BJ (cell line): ENCODE data around the gene NCDN. TPM values are rescaled to one million over a fixed set of nuclear protein-coding genes. Genes with fewer than 3 reads are reported as not detected.

Experiments used
- CTCF ChIA-PET: fragments of 350-600 bp; formaldehyde crosslinking; extraction: SDS; loops from one replicate; lab custom pipeline; 2021; ENCODE audit warnings: antibody characterized with exemption, inconsistent platforms; lab: Yijun Ruan, JAX
- POLR2A ChIA-PET: fragments of 300-600 bp; sonication (Branson Sonifier 250); formaldehyde crosslinking; extraction: SDS; loops from one replicate; lab custom pipeline; 2021; ENCODE audit warnings: antibody characterized with exemption; lab: Charles Lee
- DNase-seq: peaks from one replicate; pipeline ENCODE4 v3.0.0-alpha.2; 2011; ENCODE audit warnings: low read depth
- H3K27me3 ChIP-seq: 2 replicates; pipeline ENCODE4 v1.6.0; 2011; ENCODE audit warnings: low read length; ENCODE audit not compliant: control insufficient read depth, insufficient read depth
- H3K36me3 ChIP-seq: 2 replicates; pipeline ENCODE4 v1.5.1; 2011; ENCODE audit warnings: low read length; ENCODE audit not compliant: control insufficient read depth, insufficient read depth
- H3K4me3 ChIP-seq: 2 replicates; pipeline ENCODE4 v1.5.1; 2011; ENCODE audit warnings: low read depth, mild to moderate bottlenecking, control low read depth, low read length
- polyA plus RNA-seq: library from polyadenylated mRNA; depleted of rRNA; stranded (reverse); fragments of >200 nt; gene quantifications from 2 replicates; pipeline ENCODE4 v1.2.3, GENCODE V29; 2011
- TF ChIP-seq, protein P1 (sequence below): IDR thresholded peaks from 2 replicates; pipeline ENCODE4 v1.5.1; 2011; ENCODE audit warnings: low read depth, mild to moderate bottlenecking, control low read depth, inconsistent platforms, low read length, moderate library complexity; ENCODE audit not compliant: insufficient read depth

NCDN gene
- polyA plus RNA-seq, 1 experiment: 25.8 TPM

DNA sequence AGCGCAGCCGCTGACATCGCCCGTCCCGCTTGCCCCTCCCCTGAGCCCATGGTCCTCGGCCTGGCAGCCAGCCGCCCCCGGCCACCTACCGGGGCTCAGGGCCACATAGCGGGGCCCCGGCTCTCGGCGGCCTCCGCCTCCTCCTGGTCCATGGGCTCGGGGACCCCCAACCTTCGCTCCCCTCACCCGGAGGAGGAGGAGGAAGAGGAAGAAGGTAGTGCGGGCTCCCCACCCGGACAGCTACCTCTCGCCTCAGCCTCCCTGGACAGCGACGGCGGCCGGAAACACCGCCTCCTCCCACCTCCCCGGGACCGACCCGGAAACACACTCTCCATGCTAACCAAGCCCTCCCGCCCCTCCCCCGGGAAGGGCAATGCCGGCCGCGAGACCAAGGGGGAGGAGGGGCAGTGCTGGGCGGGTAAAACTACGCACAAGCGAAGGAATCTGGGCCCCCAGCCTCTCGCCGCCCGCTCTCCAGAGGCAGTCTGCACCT, 435 bp upstream of the NCDN start, which contains the start of gene KIAA0319L:
Gene KIAA0319L, minus strand, starts transcription at position 286 of the 493 bp plus-strand sequence. CDS start 2,912 bp downstream, outside the sequence.
- peaks cover 5% of the 10 kb centered on the region for H3K36me3 ChIP-seq
- peak within 1 kb of the TSS; percentile 92 for H3K4me3 ChIP-seq
- H3K27me3 ChIP-seq: no peaks in the 10 kb centered on the region
- ChIA-PET POLR2A (interaction anchor here (0.7 kb wide), 1 partner anchor 410 kb away, joined by 3 read pairs; no protein-coding TSS in a partner anchor), CTCF (interaction anchor here (0.7 to 4.6 kb wide), 8 partner anchors 10 to 704 kb away, joined by 3 to 60 read pairs (median 5); no protein-coding TSS in a partner anchor)
- no peak for DNase-seq
- TF ChIP-seq, protein P1, sequence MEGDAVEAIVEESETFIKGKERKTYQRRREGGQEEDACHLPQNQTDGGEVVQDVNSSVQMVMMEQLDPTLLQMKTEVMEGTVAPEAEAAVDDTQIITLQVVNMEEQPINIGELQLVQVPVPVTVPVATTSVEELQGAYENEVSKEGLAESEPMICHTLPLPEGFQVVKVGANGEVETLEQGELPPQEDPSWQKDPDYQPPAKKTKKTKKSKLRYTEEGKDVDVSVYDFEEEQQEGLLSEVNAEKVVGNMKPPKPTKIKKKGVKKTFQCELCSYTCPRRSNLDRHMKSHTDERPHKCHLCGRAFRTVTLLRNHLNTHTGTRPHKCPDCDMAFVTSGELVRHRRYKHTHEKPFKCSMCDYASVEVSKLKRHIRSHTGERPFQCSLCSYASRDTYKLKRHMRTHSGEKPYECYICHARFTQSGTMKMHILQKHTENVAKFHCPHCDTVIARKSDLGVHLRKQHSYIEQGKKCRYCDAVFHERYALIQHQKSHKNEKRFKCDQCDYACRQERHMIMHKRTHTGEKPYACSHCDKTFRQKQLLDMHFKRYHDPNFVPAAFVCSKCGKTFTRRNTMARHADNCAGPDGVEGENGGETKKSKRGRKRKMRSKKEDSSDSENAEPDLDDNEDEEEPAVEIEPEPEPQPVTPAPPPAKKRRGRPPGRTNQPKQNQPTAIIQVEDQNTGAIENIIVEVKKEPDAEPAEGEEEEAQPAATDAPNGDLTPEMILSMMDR: peak; percentile 3; the same call in 1 of the 2 replicates

DNA sequence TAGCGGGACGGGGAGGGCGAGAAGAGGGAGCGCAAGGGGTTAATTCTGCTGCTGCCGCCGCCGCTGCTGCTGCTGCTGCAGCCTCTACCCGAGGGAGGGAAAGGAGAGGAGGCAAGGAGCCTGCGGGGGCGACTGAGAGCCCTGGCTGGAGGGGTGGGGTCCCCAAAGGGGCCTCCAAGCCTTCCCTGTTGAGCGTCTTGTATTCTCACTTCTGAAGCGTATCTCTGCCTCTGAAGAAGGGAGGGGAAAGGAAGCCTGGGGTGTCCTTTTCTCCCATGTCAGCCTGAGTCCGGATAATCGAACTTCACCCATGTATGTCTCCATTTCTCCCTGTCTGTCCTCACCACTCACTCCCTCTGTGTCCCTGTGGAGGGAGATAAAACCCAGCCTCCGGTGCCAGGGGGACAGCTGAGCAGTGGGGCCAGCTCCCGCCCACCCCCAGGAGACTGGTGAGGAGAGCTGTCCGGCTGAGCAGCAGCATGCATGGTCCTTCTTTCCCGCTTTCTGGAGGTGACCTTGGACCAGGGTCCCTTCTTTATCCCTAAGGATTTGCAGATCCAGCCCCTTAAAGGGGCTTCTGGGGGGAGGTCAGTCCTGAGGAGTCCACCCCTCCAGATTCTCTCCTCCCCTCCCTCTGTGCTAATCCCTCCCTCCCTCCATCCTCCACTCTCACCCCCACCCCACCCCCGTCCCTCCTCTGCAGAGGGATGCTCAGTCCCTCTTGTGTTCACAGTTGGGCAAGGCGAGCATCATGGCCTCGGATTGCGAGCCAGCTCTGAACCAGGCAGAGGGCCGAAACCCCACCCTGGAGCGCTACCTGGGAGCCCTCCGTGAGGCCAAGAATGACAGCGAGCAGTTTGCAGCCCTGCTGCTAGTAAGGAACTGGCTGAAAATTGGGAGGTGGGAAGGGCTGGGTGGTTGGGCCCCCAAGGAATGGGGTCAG, 1.0 kb downstream of the NCDN start:
- Histone ChIP-seq H3K36me3 (peaks cover 8% of the 10 kb centered on the region), H3K27me3 (no peaks in the 10 kb centered on the region), H3K4me3 (peak overlapping the region; percentile 92)
- ChIA-PET POLR2A (no interaction called here), CTCF (interaction anchor here (0.6 to 4.6 kb wide), 4 partner anchors 14 to 911 kb away, joined by 3 to 60 read pairs (median 4); partner anchors contain the start of gene TFAP2E)
- TF ChIP-seq, protein P1: peak; percentile 31
- no peak for DNase-seq

DNA sequence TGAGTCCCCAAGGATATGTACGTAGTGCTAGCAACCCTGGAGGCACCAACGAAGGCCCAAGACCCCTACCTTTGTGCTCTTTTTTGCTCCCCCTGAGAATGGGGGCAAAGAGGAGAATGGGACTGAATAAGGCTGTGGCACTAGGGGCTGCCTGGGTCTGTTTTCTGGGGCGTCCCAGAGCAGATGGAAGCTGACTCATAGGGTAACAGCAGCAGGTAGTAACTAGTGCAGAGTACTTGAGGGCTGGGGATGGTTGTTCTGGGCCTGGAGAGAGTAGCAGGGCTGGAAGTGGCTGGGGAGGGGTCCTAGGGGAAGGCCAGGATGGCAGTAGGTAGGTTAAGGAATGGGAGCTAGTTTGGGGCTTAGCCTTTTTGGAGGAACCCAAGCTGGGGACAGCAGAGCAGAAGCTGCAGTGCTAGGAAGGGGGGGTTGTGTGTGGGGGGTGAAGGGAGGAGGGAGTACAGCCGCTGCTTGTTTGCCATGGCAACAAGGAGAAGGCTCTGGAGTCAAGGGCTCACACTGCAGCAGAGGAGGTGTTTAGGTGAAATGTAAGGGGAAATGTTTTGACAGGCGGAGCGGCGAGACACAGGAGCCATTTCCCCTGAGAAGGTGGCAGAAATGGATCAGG, 1.8 kb downstream of the NCDN start:
- POLR2A ChIA-PET: no interaction called here
- Histone ChIP-seq H3K4me3 (no peak overlapping the region), H3K36me3 (peaks cover 10% of the 10 kb centered on the region), H3K27me3 (no peaks in the 10 kb centered on the region)
- TF ChIP-seq, protein P1: no peak
- CTCF ChIA-PET: interaction anchor here (0.6 to 4.6 kb wide), 6 partner anchors 9 to 910 kb away, joined by 3 to 60 read pairs (median 4); partner anchors contain the start of gene TFAP2E
- no peak for DNase-seq

DNA sequence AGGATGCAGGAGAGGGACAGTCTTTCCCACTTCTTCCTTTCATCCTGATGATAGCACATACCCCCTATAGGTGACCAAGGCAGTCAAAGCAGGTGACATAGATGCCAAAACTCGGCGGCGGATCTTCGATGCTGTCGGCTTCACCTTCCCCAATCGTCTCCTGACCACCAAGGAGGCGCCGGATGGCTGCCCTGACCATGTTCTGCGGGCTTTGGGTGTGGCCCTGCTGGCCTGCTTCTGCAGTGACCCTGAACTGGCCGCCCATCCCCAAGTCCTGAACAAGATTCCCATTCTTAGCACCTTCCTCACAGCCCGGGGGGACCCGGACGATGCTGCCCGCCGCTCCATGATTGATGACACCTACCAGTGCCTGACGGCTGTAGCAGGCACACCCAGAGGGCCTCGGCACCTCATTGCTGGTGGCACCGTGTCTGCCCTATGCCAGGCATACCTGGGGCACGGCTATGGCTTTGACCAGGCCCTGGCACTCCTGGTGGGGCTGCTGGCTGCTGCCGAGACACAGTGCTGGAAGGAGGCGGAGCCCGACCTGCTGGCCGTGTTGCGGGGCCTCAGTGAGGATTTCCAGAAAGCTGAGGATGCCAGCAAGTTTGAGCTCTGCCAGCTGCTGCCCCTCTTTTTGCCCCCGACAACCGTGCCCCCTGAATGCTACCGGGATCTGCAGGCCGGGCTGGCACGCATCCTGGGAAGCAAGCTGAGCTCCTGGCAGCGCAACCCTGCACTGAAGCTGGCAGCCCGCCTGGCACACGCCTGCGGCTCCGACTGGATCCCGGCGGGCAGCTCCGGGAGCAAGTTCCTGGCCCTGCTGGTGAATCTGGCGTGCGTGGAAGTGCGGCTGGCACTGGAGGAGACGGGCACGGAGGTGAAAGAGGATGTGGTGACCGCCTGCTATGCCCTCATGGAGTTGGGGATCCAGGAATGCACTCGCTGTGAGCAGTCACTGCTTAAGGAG, 2.9 kb downstream of the NCDN start:
- Histone ChIP-seq H3K36me3 (peaks cover 13% of the 10 kb centered on the region), H3K27me3 (no peaks in the 10 kb centered on the region), H3K4me3 (no peak overlapping the region)
- POLR2A ChIA-PET: no interaction called here
- TF ChIP-seq, protein P1: no peak
- CTCF ChIA-PET: interaction anchor here (0.8 to 4.6 kb wide), 4 partner anchors 8 to 166 kb away, joined by 3 to 60 read pairs (median 16); no protein-coding TSS in a partner anchor
- no peak for DNase-seq
